GM23338 (cell line): Measurements from ENCODE around the gene LMF1. TPM values are rescaled to one million over a fixed set of nuclear protein-coding genes. Genes with fewer than 3 reads are reported as not detected.

Source experiments
- ATAC-seq: fragments of 200-7000 bp; cut with Tn5 transposase; 3 replicates; pipeline ENCODE4 v1.9.1; 2020
- DNase-seq: peaks from one replicate; pipeline ENCODE4 v3.0.0-alpha.2; 2015; ENCODE audit warnings: low spot score
- H2AFZ ChIP-seq: fragments of 200-600 bp; sonication (generic); 2 replicates; pipeline ENCODE4 v1.8.0; 2016; ENCODE audit warnings: antibody characterized with exemption, mild to moderate bottlenecking, moderate library complexity
- H3F3A ChIP-seq: fragments of 200-600 bp; sonication (generic); replicated peaks from 2 replicates; pipeline ENCODE4 v1.8.0; 2017; ENCODE audit warnings: antibody characterized with exemption, mixed run types, low read depth
- H3K27ac ChIP-seq: fragments of 200-600 bp; sonication (generic); 2 replicates; pipeline ENCODE4 v1.6.1; 2016; ENCODE audit warnings: low read depth
- H3K27me3 ChIP-seq: fragments of 200-600 bp; sonication (generic); 2 replicates; pipeline ENCODE4 v1.8.0; 2016; ENCODE audit warnings: mild to moderate bottlenecking, mixed run types, moderate library complexity; ENCODE audit not compliant: insufficient read depth
- H3K36me3 ChIP-seq: fragments of 200-600 bp; sonication (generic); 2 replicates; pipeline ENCODE4 v1.8.0; 2016; ENCODE audit warnings: mild to moderate bottlenecking; ENCODE audit not compliant: insufficient read depth
- H3K4me1 ChIP-seq: fragments of 200-600 bp; sonication (generic); 2 replicates; pipeline ENCODE4 v1.8.0; 2016; ENCODE audit warnings: mild to moderate bottlenecking, moderate library complexity; ENCODE audit not compliant: insufficient read depth
- H3K4me2 ChIP-seq: fragments of 200-600 bp; sonication (generic); 2 replicates; pipeline ENCODE4 v1.7.1; 2017; ENCODE audit warnings: mixed run types
- H3K4me3 ChIP-seq: fragments of 200-600 bp; sonication (generic); 2 replicates; pipeline ENCODE4 v1.6.1; 2016; ENCODE audit warnings: mixed run types
- H3K79me2 ChIP-seq: fragments of 200-600 bp; sonication (generic); replicated peaks from 2 replicates; pipeline ENCODE4 v1.8.0; 2017; ENCODE audit warnings: mild to moderate bottlenecking; ENCODE audit not compliant: insufficient read depth
- H3K9me2 ChIP-seq: fragments of 200-600 bp; sonication (generic); 2 replicates; pipeline ENCODE4 v1.8.0; 2017; ENCODE audit not compliant: insufficient read depth
- H4K20me1 ChIP-seq: fragments of 200-600 bp; sonication (generic); replicated peaks from 2 replicates; pipeline ENCODE4 v1.8.0; 2017; ENCODE audit warnings: mild to moderate bottlenecking; ENCODE audit not compliant: insufficient read depth
- H3K27ac Mint-ChIP-seq: 2 replicates; pipeline ENCODE4 v1.8.0; 2020; ENCODE audit warnings: inconsistent platforms, mild to moderate bottlenecking, moderate library complexity, mixed read lengths
- H3K27me3 Mint-ChIP-seq: 3 replicates; pipeline ENCODE4 v1.8.0; 2022; ENCODE audit warnings: low read depth, mild to moderate bottlenecking, moderate library complexity, mixed read lengths, inconsistent platforms; ENCODE audit not compliant: insufficient read depth, poor library complexity
- H3K36me3 Mint-ChIP-seq: 3 replicates; pipeline ENCODE4 v1.8.0; 2021; ENCODE audit warnings: low read depth, mild to moderate bottlenecking, inconsistent platforms, moderate library complexity, mixed read lengths
- H3K4me1 Mint-ChIP-seq: 3 replicates; pipeline ENCODE4 v1.8.0; 2020; ENCODE audit warnings: mild to moderate bottlenecking, inconsistent platforms, mixed read lengths
- H3K4me3 Mint-ChIP-seq: 3 replicates; pipeline ENCODE4 v1.8.0; 2021; ENCODE audit warnings: moderate library complexity, mild to moderate bottlenecking, inconsistent platforms, mixed read lengths
- H3K9me3 Mint-ChIP-seq: 3 replicates; pipeline ENCODE4 v1.8.0; 2020; ENCODE audit warnings: moderate library complexity, mild to moderate bottlenecking, inconsistent platforms, mixed read lengths
- CREB1 ChIP-seq: fragments of 250-450 bp; sonication (Bioruptor Pico); IDR thresholded peaks from 2 replicates; pipeline ENCODE4 v1.5.0; 2020; ENCODE audit warnings: low read depth, mild to moderate bottlenecking, moderate library complexity
- EZH2 ChIP-seq: fragments of 200-600 bp; sonication (generic); IDR thresholded peaks from one replicate; pipeline ENCODE4 v1.8.0; 2017; ENCODE audit warnings: antibody characterized with exemption, mild to moderate bottlenecking, low read depth; ENCODE audit not compliant: unreplicated experiment
- EZH2phosphoT487 ChIP-seq: fragments of 200-600 bp; sonication (generic); IDR thresholded peaks from one replicate; pipeline ENCODE4 v1.8.1; 2018; ENCODE audit warnings: antibody characterized with exemption; ENCODE audit not compliant: unreplicated experiment
- JUNB ChIP-seq: IDR thresholded peaks from one replicate; pipeline ENCODE4 v1.6.1; 2016; ENCODE audit warnings: antibody characterized with exemption; ENCODE audit not compliant: unreplicated experiment
- NANOG ChIP-seq: IDR thresholded peaks from 2 replicates; pipeline ENCODE4 v1.6.1; 2016; ENCODE audit warnings: antibody characterized with exemption, borderline replicate concordance
- POLR2AphosphoS5 ChIP-seq: IDR thresholded peaks from 2 replicates; pipeline ENCODE4 v1.6.1; 2016; ENCODE audit warnings: antibody characterized with exemption, low read depth
- STAT1 ChIP-seq: IDR thresholded peaks from one replicate; pipeline ENCODE4 v1.6.1; 2016; ENCODE audit warnings: antibody characterized with exemption; ENCODE audit not compliant: unreplicated experiment
- ZNF114 ChIP-seq: fragments of 250-450 bp; sonication (Bioruptor Pico); IDR thresholded peaks from 2 replicates; pipeline ENCODE4 v1.5.0; 2020; ENCODE audit warnings: mild to moderate bottlenecking, moderate library complexity
- ZNF331 ChIP-seq: fragments of 250-450 bp; sonication (Bioruptor Pico); IDR thresholded peaks from 2 replicates; pipeline ENCODE4 v1.5.0; 2020; ENCODE audit warnings: low read depth, mild to moderate bottlenecking, moderate library complexity
- polyA plus RNA-seq: library from polyadenylated mRNA; unstranded; fragments of >200 nt; fragmentation: Nextera tagmentation; extraction: Ambion mirVana; gene quantifications from 2 replicates; pipeline ENCODE4 v1.2.1, GENCODE V29; 2016
- total RNA-seq: library from RNA; depleted of rRNA; stranded (reverse); fragments of >200 nt; shearing (Covaris generic); gene quantifications from 2 replicates; pipeline ENCODE4 v1.2.3, GENCODE V29; 2014
- TF ChIP-seq, protein P1 (sequence below): IDR thresholded peaks from 2 replicates; pipeline ENCODE4 v1.6.1; 2016; ENCODE audit warnings: antibody characterized with exemption
- TF ChIP-seq, protein P2 (sequence below): IDR thresholded peaks from one replicate; pipeline ENCODE4 v1.6.1; 2018; ENCODE audit warnings: antibody characterized with exemption; ENCODE audit not compliant: unreplicated experiment
- TF ChIP-seq, protein P3 (sequence below): fragments of 250-450 bp; sonication (Bioruptor Pico); IDR thresholded peaks from 2 replicates; pipeline ENCODE4 v1.5.0; 2020; ENCODE audit warnings: mild to moderate bottlenecking, moderate library complexity
- TF ChIP-seq, protein P4 (sequence below), 2 experiments: fragments of 200-600 bp in 1 of 2; sonication (generic) in 1 of 2; conservative IDR thresholded peaks; 2 replicates each; pipeline versions ENCODE4 v1.5.1 to v1.6.1; 2016 to 2017; ENCODE audit warnings: antibody characterized with exemption in 2 of 2, low read depth in 2 of 2, mild to moderate bottlenecking in 2 of 2, moderate library complexity in 1 of 2

LMF1 gene
- total and polyA plus RNA-seq, 2 experiments from 2014 or later = 4.2 to 10.1 TPM

DNA sequence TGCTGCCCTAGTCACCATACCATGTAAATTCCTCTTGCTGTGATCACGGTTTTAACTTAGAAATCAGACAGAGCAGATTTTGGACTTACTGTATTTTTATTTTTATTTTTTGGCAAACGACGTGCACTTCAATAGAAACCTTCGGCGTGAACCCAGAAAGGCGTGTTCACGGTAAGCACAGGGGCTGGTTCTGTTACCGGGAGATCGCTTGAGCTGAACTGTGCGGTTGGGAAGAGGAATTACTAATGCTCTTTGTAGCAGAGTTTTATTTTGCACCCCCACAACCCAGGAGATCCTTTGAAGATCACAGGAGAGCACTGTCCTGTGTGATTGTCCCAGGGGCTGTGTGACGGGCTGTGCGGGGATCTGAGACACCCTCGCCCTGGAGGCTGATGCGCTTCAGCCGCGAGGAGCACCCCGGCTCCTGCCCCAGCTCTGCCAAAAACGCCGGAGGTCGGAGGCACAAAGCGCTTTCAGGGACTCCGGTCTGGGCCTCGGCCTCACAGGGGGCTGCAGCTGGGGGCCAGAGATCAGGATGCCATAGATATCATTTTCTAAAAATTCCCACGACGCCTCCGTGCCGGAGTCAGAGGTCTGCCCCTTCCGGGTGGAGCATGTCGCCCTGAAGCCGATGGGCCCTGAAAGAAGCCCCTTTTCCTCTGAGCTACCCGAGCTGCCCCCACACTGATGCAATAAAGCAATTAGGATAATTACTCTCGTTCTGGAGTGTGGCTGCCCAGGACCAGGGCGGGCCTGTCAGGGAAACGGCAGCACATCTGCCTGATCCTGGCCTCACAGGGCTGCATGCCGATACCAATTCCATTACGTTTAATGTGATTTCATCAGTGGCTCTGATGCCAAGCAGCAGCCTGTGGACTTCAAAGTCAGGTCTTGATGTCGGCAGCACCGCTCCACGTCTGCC, 71.8 kb downstream of the LMF1 start:
- no peak overlapping the region for H2AFZ ChIP-seq
- no peaks in the 10 kb centered on the region for H3K9me2 ChIP-seq
- DNase-seq (no peak), ATAC-seq (no peak)
- no peaks in the 10 kb centered on the region for H3K4me1 ChIP-seq
- H3K27ac ChIP-seq = no peak overlapping the region
- Mint-ChIP-seq H3K27me3 (peaks cover 7% of the 10 kb centered on the region), H3K4me3 (no peak overlapping the region; the same call in 2 of the 3 replicates), H3K27ac (no peak overlapping the region), H3K36me3 (no peaks in the 10 kb centered on the region; the same call in 2 of the 3 replicates), H3K9me3 (no peaks in the 10 kb centered on the region; the same call in 2 of the 3 replicates), H3K4me1 (peaks cover 5% of the 10 kb centered on the region; the same call in 1 of the 3 replicates)
- H3K27me3 ChIP-seq = no peaks in the 10 kb centered on the region
- no peaks in the 10 kb centered on the region for H4K20me1 ChIP-seq
- TF ChIP-seq ZNF331 = no peak
- no peak for TF ChIP-seq EZH2phosphoT487
- TF ChIP-seq EZH2 = no peak
- TF ChIP-seq POLR2AphosphoS5 = no peak
- TF ChIP-seq, protein P1, sequence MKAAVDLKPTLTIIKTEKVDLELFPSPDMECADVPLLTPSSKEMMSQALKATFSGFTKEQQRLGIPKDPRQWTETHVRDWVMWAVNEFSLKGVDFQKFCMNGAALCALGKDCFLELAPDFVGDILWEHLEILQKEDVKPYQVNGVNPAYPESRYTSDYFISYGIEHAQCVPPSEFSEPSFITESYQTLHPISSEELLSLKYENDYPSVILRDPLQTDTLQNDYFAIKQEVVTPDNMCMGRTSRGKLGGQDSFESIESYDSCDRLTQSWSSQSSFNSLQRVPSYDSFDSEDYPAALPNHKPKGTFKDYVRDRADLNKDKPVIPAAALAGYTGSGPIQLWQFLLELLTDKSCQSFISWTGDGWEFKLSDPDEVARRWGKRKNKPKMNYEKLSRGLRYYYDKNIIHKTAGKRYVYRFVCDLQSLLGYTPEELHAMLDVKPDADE = no peak
- TF ChIP-seq, protein P2, sequence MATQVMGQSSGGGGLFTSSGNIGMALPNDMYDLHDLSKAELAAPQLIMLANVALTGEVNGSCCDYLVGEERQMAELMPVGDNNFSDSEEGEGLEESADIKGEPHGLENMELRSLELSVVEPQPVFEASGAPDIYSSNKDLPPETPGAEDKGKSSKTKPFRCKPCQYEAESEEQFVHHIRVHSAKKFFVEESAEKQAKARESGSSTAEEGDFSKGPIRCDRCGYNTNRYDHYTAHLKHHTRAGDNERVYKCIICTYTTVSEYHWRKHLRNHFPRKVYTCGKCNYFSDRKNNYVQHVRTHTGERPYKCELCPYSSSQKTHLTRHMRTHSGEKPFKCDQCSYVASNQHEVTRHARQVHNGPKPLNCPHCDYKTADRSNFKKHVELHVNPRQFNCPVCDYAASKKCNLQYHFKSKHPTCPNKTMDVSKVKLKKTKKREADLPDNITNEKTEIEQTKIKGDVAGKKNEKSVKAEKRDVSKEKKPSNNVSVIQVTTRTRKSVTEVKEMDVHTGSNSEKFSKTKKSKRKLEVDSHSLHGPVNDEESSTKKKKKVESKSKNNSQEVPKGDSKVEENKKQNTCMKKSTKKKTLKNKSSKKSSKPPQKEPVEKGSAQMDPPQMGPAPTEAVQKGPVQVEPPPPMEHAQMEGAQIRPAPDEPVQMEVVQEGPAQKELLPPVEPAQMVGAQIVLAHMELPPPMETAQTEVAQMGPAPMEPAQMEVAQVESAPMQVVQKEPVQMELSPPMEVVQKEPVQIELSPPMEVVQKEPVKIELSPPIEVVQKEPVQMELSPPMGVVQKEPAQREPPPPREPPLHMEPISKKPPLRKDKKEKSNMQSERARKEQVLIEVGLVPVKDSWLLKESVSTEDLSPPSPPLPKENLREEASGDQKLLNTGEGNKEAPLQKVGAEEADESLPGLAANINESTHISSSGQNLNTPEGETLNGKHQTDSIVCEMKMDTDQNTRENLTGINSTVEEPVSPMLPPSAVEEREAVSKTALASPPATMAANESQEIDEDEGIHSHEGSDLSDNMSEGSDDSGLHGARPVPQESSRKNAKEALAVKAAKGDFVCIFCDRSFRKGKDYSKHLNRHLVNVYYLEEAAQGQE = no peak
- TF ChIP-seq, protein P3, sequence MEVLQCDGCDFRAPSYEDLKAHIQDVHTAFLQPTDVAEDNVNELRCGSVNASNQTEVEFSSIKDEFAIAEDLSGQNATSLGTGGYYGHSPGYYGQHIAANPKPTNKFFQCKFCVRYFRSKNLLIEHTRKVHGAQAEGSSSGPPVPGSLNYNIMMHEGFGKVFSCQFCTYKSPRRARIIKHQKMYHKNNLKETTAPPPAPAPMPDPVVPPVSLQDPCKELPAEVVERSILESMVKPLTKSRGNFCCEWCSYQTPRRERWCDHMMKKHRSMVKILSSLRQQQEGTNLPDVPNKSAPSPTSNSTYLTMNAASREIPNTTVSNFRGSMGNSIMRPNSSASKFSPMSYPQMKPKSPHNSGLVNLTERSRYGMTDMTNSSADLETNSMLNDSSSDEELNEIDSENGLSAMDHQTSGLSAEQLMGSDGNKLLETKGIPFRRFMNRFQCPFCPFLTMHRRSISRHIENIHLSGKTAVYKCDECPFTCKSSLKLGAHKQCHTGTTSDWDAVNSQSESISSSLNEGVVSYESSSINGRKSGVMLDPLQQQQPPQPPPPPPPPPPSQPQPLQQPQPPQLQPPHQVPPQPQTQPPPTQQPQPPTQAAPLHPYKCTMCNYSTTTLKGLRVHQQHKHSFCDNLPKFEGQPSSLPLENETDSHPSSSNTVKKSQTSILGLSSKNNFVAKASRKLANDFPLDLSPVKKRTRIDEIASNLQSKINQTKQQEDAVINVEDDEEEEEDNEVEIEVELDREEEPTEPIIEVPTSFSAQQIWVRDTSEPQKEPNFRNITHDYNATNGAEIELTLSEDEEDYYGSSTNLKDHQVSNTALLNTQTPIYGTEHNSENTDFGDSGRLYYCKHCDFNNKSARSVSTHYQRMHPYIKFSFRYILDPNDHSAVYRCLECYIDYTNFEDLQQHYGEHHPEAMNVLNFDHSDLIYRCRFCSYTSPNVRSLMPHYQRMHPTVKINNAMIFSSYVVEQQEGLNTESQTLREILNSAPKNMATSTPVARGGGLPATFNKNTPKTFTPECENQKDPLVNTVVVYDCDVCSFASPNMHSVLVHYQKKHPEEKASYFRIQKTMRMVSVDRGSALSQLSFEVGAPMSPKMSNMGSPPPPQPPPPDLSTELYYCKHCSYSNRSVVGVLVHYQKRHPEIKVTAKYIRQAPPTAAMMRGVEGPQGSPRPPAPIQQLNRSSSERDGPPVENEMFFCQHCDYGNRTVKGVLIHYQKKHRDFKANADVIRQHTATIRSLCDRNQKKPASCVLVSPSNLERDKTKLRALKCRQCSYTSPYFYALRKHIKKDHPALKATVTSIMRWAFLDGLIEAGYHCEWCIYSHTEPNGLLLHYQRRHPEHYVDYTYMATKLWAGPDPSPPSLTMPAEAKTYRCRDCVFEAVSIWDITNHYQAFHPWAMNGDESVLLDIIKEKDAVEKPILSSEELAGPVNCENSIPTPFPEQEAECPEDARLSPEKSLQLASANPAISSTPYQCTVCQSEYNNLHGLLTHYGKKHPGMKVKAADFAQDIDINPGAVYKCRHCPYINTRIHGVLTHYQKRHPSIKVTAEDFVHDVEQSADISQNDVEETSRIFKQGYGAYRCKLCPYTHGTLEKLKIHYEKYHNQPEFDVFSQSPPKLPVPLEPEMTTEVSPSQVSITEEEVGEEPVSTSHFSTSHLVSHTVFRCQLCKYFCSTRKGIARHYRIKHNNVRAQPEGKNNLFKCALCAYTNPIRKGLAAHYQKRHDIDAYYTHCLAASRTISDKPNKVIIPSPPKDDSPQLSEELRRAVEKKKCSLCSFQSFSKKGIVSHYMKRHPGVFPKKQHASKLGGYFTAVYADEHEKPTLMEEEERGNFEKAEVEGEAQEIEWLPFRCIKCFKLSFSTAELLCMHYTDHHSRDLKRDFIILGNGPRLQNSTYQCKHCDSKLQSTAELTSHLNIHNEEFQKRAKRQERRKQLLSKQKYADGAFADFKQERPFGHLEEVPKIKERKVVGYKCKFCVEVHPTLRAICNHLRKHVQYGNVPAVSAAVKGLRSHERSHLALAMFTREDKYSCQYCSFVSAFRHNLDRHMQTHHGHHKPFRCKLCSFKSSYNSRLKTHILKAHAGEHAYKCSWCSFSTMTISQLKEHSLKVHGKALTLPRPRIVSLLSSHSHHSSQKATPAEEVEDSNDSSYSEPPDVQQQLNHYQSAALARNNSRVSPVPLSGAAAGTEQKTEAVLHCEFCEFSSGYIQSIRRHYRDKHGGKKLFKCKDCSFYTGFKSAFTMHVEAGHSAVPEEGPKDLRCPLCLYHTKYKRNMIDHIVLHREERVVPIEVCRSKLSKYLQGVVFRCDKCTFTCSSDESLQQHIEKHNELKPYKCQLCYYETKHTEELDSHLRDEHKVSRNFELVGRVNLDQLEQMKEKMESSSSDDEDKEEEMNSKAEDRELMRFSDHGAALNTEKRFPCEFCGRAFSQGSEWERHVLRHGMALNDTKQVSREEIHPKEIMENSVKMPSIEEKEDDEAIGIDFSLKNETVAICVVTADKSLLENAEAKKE (CRISPR knock-in tag) = no peak
- TF ChIP-seq NANOG = no peak
- TF ChIP-seq JUNB = no peak
- TF ChIP-seq, protein P4, sequence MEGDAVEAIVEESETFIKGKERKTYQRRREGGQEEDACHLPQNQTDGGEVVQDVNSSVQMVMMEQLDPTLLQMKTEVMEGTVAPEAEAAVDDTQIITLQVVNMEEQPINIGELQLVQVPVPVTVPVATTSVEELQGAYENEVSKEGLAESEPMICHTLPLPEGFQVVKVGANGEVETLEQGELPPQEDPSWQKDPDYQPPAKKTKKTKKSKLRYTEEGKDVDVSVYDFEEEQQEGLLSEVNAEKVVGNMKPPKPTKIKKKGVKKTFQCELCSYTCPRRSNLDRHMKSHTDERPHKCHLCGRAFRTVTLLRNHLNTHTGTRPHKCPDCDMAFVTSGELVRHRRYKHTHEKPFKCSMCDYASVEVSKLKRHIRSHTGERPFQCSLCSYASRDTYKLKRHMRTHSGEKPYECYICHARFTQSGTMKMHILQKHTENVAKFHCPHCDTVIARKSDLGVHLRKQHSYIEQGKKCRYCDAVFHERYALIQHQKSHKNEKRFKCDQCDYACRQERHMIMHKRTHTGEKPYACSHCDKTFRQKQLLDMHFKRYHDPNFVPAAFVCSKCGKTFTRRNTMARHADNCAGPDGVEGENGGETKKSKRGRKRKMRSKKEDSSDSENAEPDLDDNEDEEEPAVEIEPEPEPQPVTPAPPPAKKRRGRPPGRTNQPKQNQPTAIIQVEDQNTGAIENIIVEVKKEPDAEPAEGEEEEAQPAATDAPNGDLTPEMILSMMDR (conservative IDR thresholded peaks at IDR 0.05; ENCODE audit: low read depth in 2 of 2) = no peak
- TF ChIP-seq ZNF114 (CRISPR knock-in tag) = no peak
- TF ChIP-seq STAT1 = no peak
- no peak for TF ChIP-seq CREB1 (CRISPR knock-in tag)
- H3K79me2 ChIP-seq = no peaks in the 10 kb centered on the region
- H3F3A ChIP-seq = no peaks in the 10 kb centered on the region
- H3K36me3 ChIP-seq = no peaks in the 10 kb centered on the region
- H3K4me2 ChIP-seq = no peak overlapping the region
- H3K4me3 ChIP-seq = no peak overlapping the region
